ENCODE results near the gene CDH13. TPM values are rescaled to one million over a fixed set of nuclear protein-coding genes. Genes with fewer than 3 reads are reported as not detected.

Gene CDH13
- total and polyA plus RNA-seq, 10 of the 15 experiments (the other 5 are each of a cell fraction or from before 2014, with no cell fraction given), result under 0.01 to 0.05 TPM; not detected in 8

DNA sequence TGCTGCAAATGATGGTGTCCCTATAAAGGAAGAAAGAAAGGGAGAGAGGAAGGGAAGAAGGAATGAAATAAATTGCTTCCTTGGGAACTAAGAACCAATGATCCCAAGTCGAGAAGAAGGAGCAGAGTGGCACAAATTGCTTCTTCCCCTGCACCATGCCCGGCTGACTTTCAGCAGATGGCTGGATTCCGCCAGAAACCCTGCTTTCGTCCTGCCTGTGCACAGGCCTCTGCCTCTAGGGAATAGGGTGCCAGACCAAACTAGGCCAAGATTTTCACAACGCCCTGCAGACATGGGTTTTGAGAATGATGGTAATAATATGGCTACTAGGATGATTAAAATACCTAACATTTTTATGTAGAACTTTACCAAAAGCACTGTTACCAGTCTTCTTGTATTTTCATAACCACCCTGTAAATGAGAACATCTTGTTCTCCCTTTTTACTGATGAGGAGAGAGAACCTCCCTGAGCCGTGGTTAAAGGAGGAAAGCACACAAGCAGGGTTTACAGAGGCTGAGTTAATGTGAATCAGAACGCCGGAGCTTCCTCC lies 1058.9 kb downstream of the CDH13 start (continued):
- TF ChIP-seq RAD51 (IDR thresholded peaks at IDR 0.05), result no peak

DNA sequence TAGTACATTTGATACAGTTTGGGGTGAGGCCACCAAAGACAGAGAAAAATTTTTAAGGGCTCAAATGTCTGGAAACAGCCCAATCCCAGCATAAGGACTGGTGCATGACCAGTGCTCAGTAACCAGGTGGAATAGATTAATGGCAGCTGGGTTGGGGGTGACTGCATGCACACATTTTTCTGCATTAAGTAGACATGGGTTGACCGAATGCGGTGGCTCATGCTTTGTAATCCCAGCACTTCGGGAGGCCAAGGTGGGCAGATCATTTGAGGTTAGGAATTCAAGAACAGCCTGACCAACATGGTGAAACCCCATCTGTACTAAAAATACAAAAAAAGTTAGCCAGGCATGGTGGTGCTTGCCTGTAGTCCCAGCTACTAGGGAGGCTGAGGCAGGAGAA lies 1060.0 kb downstream of the CDH13 start:
- no peaks in the 10 kb centered on the region for H4K20me1 ChIP-seq (ENCODE audit: control insufficient read depth, insufficient read depth)
- in situ Hi-C loops (cut with MboI), result no loop called here
- ChIA-PET RAD21 (ENCODE audit: unreplicated experiment) (no interaction called here), SMC1A (ENCODE audit: uncharacterized antibody, unreplicated experiment) (no interaction called here), POLR2A (no interaction called here), CTCF (no interaction called here)
- no peaks in the 10 kb centered on the region for H3K36me3 ChIP-seq (ENCODE audit: control insufficient read depth in 2 of 2, insufficient read depth in 2 of 2, low read length in 1 of 2)
- TF ChIP-seq MXI1 (IDR thresholded peaks at IDR 0.05; ENCODE audit: low read depth, low read length), result no peak
- no peak for TF ChIP-seq E2F8 (IDR thresholded peaks at IDR 0.05; ENCODE audit: low read depth, partially characterized antibody)
- TF ChIP-seq SP1 (IDR thresholded peaks at IDR 0.05; ENCODE audit: low read depth, low read length), result no peak
- no peaks in the 10 kb centered on the region for H3K4me1 ChIP-seq (ENCODE audit: control insufficient read depth, insufficient read depth, low read length)
- H3K4me2 ChIP-seq (ENCODE audit: control insufficient read depth, insufficient read depth), result no peak overlapping the region
- no peaks in the 10 kb centered on the region for H3K79me2 ChIP-seq (ENCODE audit: control insufficient read depth, insufficient read depth, low read length)
- intact Hi-C loops (cut with micrococcal nuclease; ENCODE audit: unreplicated experiment), result no loop called here
- ATAC-seq (no peak), DNase-seq (ENCODE audit: low read depth, low spot score) (no peak), FAIRE-seq (no peak)
- H3K9ac ChIP-seq (ENCODE audit: control insufficient read depth, insufficient read depth, low read length), result no peak overlapping the region
- no peaks in the 10 kb centered on the region for H3K27me3 ChIP-seq (replicated peaks in 1 of 2; ENCODE audit: control insufficient read depth in 2 of 2, insufficient read depth in 2 of 2, low read length in 1 of 2)
- H2AFZ ChIP-seq (ENCODE audit: control insufficient read depth, low read depth, low read length), result no peak overlapping the region
- H3K4me3 ChIP-seq, result no peak overlapping the region
- no peak overlapping the region for H3K27ac ChIP-seq (ENCODE audit: control insufficient read depth, insufficient read depth)
- WGBS (ENCODE audit: insufficient coverage, insufficient replicate concordance, low lambda C conversion rate, missing lambda C conversion rate), result 59% methylated on average over 3 of the region's 3 CpGs
- no peaks in the 10 kb centered on the region for H3K9me3 ChIP-seq (replicated peaks; ENCODE audit: control insufficient read depth, insufficient read depth, low read length)
- BruUV-seq (replicated peaks), result no TSS peak
